ENCODE data around the gene RLN3. TPM values are rescaled to one million over a fixed set of nuclear protein-coding genes. Genes with fewer than 3 reads are reported as not detected.

RLN3 gene, protein sequence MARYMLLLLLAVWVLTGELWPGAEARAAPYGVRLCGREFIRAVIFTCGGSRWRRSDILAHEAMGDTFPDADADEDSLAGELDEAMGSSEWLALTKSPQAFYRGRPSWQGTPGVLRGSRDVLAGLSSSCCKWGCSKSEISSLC
- not detected for polyA plus RNA-seq (2013, experiment 1 of 2)
- not detected for polyA plus RNA-seq (2013, experiment 2 of 2)

GRCh38 chr19:14027856-14028450 is at the start of gene RLN3:
TSS of gene RLN3 (plus strand) at chr19:14028148. CDS start at chr19:14028205, 57 bp downstream.
- no peaks in the 10 kb centered on the region for H3K4me1 ChIP-seq (ENCODE audit: control insufficient read depth, low read depth, low read length)
- WGBS (ENCODE audit: extremely low coverage, insufficient coverage, low lambda C conversion rate) = no CpG with 5 or more reads among the region's 24 CpGs
- no peak within 1 kb of the TSS for H3K4me3 ChIP-seq (ENCODE audit: low read length)

DNA sequence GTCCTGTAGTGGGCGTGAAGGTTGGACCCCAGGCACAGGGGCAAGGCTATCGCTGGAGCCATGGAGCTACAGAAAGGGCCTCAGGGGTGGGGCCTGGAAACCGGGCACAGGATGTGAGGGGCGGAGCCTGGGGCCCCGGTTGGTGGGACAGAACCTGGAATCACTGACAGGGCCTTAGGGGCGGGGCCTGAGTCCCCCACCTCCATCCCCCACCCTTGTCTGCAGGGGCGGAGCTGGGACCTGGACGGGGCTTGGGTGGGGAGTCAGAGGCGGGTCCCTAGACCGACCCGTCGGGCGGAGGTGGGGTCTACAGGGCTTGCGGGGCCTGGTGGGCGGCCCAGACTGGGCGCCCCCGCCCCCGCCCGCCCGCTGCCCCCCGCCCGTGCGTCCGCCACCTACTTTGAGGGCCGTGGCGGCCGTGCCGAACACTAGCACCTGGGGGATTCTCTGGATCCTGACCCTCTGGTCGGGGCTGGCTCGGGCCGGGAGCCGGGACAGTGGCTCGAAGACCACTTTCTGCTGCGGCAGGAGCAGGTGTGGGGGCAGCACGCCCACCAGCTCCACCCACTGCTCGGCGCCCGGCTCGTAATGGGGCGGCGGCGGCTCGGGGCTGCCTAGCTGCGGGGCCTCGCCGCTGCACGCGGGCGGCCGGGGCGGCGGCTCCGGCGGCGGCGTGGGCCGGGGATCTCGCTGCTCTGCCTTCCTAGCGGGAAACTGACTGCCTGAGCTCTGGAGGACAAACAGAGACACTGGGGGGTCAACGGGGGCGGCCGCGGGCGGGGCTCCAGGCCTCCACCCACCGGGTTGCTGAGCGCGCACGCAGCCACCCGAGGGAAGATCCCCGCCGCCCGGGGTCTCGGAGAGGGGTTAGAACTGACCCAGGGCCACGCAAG is 49.4 kb upstream of the RLN3 start:
- Histone ChIP-seq H3K4me2 (ENCODE audit: low read length) (peak overlapping the region; percentile 78), H3K4me1 (ENCODE audit: control insufficient read depth, low read depth, low read length) (peaks cover 3% of the 10 kb centered on the region), H3K56ac (ENCODE audit: low read length) (peak overlapping the region; percentile 87), H3K4me3 (ENCODE audit: low read length) (peak overlapping the region; percentile 23), H3K79me2 (ENCODE audit: control insufficient read depth, insufficient read depth, low read length) (no peaks in the 10 kb centered on the region), H3K36me3 (ENCODE audit: control insufficient read depth, insufficient read depth, low read length) (no peaks in the 10 kb centered on the region), H2BK15ac (replicated peaks; ENCODE audit: low read depth) (no peak overlapping the region), H3K27ac (ENCODE audit: low read depth, low read length) (peak overlapping the region; percentile 80), H3K4ac (ENCODE audit: low read depth, low read length) (peak overlapping the region; percentile 91), H4K8ac (ENCODE audit: low read depth, low read length) (no peak overlapping the region), H3K23ac (ENCODE audit: low read length) (no peak overlapping the region), H2BK120ac (ENCODE audit: low read depth, low read length) (no peak overlapping the region), H2BK5ac (ENCODE audit: low read length) (no peak overlapping the region), H3K18ac (ENCODE audit: low read length) (peak overlapping the region; percentile 82), H2AK5ac (ENCODE audit: low read length) (no peak overlapping the region), H3K79me1 (ENCODE audit: low read length) (no peaks in the 10 kb centered on the region), H3K9ac (ENCODE audit: low read length) (peak overlapping the region; percentile 70), H3K27me3 (ENCODE audit: insufficient read depth, low read length, poor library complexity) (no peaks in the 10 kb centered on the region), H4K5ac (ENCODE audit: low read length) (no peak overlapping the region)
- WGBS (ENCODE audit: extremely low coverage, insufficient coverage, low lambda C conversion rate) = no CpG with 5 or more reads among the region's 74 CpGs
- DNase-seq = peak; percentile 98

More at GRCh38 chr19:14027856-14028450, at the start of gene RLN3:
- H3K56ac ChIP-seq (ENCODE audit: low read length) = no peak within 1 kb of the TSS
- no peak within 1 kb of the TSS for H4K8ac ChIP-seq (ENCODE audit: low read depth, low read length)
- no peaks in the 10 kb centered on the region for H3K27me3 ChIP-seq (ENCODE audit: insufficient read depth, low read length, poor library complexity)
- no peak within 1 kb of the TSS for H3K23ac ChIP-seq (ENCODE audit: low read length)
- no peaks in the 10 kb centered on the region for H3K79me2 ChIP-seq (ENCODE audit: control insufficient read depth, insufficient read depth, low read length)
- no peak within 1 kb of the TSS for H3K9ac ChIP-seq (ENCODE audit: low read length)
- no peak within 1 kb of the TSS for H4K5ac ChIP-seq (ENCODE audit: low read length)
- H2BK120ac ChIP-seq (ENCODE audit: low read depth, low read length) = no peak within 1 kb of the TSS
- H3K79me1 ChIP-seq (ENCODE audit: low read length) = no peaks in the 10 kb centered on the region
- no peak within 1 kb of the TSS for H2AK5ac ChIP-seq (ENCODE audit: low read length)
- H3K36me3 ChIP-seq (ENCODE audit: control insufficient read depth, insufficient read depth, low read length) = no peaks in the 10 kb centered on the region
- H3K27ac ChIP-seq (ENCODE audit: low read depth, low read length) = no peak within 1 kb of the TSS
- H2BK5ac ChIP-seq (ENCODE audit: low read length) = no peak within 1 kb of the TSS
- H3K4ac ChIP-seq (ENCODE audit: low read depth, low read length) = no peak within 1 kb of the TSS
- H3K4me2 ChIP-seq (ENCODE audit: low read length) = no peak within 1 kb of the TSS
- no peak for DNase-seq
- H3K18ac ChIP-seq (ENCODE audit: low read length) = no peak within 1 kb of the TSS
- no peak within 1 kb of the TSS for H2BK15ac ChIP-seq (replicated peaks; ENCODE audit: low read depth)

DNA sequence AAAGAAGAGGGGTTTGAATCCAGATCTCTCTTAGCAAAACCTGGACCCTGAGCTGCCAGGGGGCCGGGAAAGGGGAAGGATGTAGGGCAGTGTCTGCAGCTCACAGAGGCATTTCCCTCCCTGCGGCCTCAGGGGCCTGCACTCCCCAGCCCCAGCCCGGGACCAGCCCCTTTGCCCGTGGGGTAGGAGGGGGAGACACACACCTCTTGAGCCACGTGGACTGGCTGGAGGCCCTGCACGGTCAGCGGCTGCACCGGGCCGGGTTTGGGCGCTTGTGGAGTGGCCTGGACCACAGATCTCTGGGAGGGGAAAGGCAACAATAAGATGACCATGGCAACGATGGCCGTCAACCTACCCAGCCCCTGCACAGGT is 48.7 kb upstream of the RLN3 start:
- H3K4ac ChIP-seq (ENCODE audit: low read depth, low read length) = peak overlapping the region; percentile 91
- peak overlapping the region; percentile 70 for H3K9ac ChIP-seq (ENCODE audit: low read length)
- H3K79me2 ChIP-seq (ENCODE audit: control insufficient read depth, insufficient read depth, low read length) = no peaks in the 10 kb centered on the region
- H3K18ac ChIP-seq (ENCODE audit: low read length) = peak overlapping the region; percentile 82
- H4K8ac ChIP-seq (ENCODE audit: low read depth, low read length) = no peak overlapping the region
- WGBS (ENCODE audit: extremely low coverage, insufficient coverage, low lambda C conversion rate) = no CpG with 5 or more reads among the region's 12 CpGs
- no peak overlapping the region for H2AK5ac ChIP-seq (ENCODE audit: low read length)
- no peak overlapping the region for H3K23ac ChIP-seq (ENCODE audit: low read length)
- no peak overlapping the region for H2BK120ac ChIP-seq (ENCODE audit: low read depth, low read length)
- H3K4me3 ChIP-seq (ENCODE audit: low read length) = no peak overlapping the region
- no peak overlapping the region for H2BK15ac ChIP-seq (replicated peaks; ENCODE audit: low read depth)
- H3K56ac ChIP-seq (ENCODE audit: low read length) = peak overlapping the region; percentile 87
- peak overlapping the region; percentile 80 for H3K27ac ChIP-seq (ENCODE audit: low read depth, low read length)
- H3K36me3 ChIP-seq (ENCODE audit: control insufficient read depth, insufficient read depth, low read length) = no peaks in the 10 kb centered on the region
- DNase-seq = peak; percentile 56
- H3K27me3 ChIP-seq (ENCODE audit: insufficient read depth, low read length, poor library complexity) = no peaks in the 10 kb centered on the region
- H2BK5ac ChIP-seq (ENCODE audit: low read length) = no peak overlapping the region
- H3K4me2 ChIP-seq (ENCODE audit: low read length) = peak overlapping the region; percentile 78
- no peak overlapping the region for H4K5ac ChIP-seq (ENCODE audit: low read length)
- peaks cover 3% of the 10 kb centered on the region for H3K4me1 ChIP-seq (ENCODE audit: control insufficient read depth, low read depth, low read length)
- no peaks in the 10 kb centered on the region for H3K79me1 ChIP-seq (ENCODE audit: low read length)

DNA sequence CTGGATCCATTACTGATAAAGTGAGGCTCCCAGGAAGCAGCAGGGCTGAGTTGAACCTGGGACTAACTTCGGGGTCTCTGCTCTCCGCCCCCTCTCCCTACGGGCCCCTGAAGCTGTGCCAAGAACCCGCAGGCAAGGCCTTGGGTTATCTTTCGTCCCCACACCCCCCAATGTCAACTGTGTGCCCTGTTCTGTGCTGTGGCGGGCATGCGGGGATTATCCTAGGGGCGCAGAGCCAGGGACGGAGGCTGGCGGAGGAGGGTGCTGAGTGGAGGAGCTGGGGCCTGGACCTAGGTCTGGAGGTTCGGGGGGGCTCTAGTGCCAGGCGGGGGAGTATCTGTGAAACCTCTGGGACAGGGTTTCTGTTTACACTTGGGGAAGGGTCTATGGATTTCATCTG is 48.3 kb upstream of the RLN3 start:
- Histone ChIP-seq H2BK15ac (replicated peaks; ENCODE audit: low read depth) (no peak overlapping the region), H3K79me1 (ENCODE audit: low read length) (no peaks in the 10 kb centered on the region), H3K4me3 (ENCODE audit: low read length) (no peak overlapping the region), H2AK5ac (ENCODE audit: low read length) (no peak overlapping the region), H3K56ac (ENCODE audit: low read length) (peak overlapping the region; percentile 87), H3K27me3 (ENCODE audit: insufficient read depth, low read length, poor library complexity) (no peaks in the 10 kb centered on the region), H4K8ac (ENCODE audit: low read depth, low read length) (no peak overlapping the region), H3K9ac (ENCODE audit: low read length) (peak overlapping the region; percentile 70), H3K23ac (ENCODE audit: low read length) (no peak overlapping the region), H3K18ac (ENCODE audit: low read length) (peak overlapping the region; percentile 82), H2BK120ac (ENCODE audit: low read depth, low read length) (no peak overlapping the region), H2BK5ac (ENCODE audit: low read length) (no peak overlapping the region), H3K4me1 (ENCODE audit: control insufficient read depth, low read depth, low read length) (peaks cover 3% of the 10 kb centered on the region), H3K79me2 (ENCODE audit: control insufficient read depth, insufficient read depth, low read length) (no peaks in the 10 kb centered on the region), H3K4ac (ENCODE audit: low read depth, low read length) (peak overlapping the region; percentile 91), H3K36me3 (ENCODE audit: control insufficient read depth, insufficient read depth, low read length) (no peaks in the 10 kb centered on the region), H3K4me2 (ENCODE audit: low read length) (peak overlapping the region; percentile 78), H4K5ac (ENCODE audit: low read length) (no peak overlapping the region), H3K27ac (ENCODE audit: low read depth, low read length) (no peak overlapping the region)
- WGBS (ENCODE audit: extremely low coverage, insufficient coverage, low lambda C conversion rate) = no CpG with 5 or more reads among the region's 12 CpGs
- no peak for DNase-seq

DNA sequence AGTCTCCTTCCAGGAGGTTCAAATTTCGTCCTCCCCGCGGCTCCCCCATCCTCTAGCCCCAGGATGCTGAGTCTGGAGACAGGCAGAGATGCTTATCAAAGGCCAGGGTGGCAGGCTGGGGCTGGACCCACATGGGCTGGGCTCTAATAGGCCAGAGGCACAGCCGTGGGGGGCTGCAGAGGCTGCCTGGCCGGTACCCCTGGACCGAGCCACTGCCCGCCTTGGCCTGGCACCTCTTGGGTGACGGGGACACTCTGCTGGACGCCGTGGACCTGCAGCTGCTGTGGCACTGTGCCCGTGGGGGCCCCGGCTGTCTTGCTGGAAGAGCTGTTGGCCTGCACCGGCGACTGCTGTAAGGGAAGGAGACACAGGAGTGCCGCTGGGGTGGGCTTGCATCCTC is 47.6 kb upstream of the RLN3 start:
- no peaks in the 10 kb centered on the region for H3K36me3 ChIP-seq (ENCODE audit: control insufficient read depth, insufficient read depth, low read length)
- WGBS (ENCODE audit: extremely low coverage, insufficient coverage, low lambda C conversion rate) = no CpG with 5 or more reads among the region's 15 CpGs
- no peak overlapping the region for H2BK5ac ChIP-seq (ENCODE audit: low read length)
- no peak overlapping the region for H3K18ac ChIP-seq (ENCODE audit: low read length)
- peak overlapping the region; percentile 15 for H3K56ac ChIP-seq (ENCODE audit: low read length)
- H3K4me1 ChIP-seq (ENCODE audit: control insufficient read depth, low read depth, low read length) = peaks cover 3% of the 10 kb centered on the region
- no peaks in the 10 kb centered on the region for H3K79me1 ChIP-seq (ENCODE audit: low read length)
- no peak overlapping the region for H3K4me2 ChIP-seq (ENCODE audit: low read length)
- no peaks in the 10 kb centered on the region for H3K27me3 ChIP-seq (ENCODE audit: insufficient read depth, low read length, poor library complexity)
- no peak overlapping the region for H3K9ac ChIP-seq (ENCODE audit: low read length)
- no peak overlapping the region for H3K23ac ChIP-seq (ENCODE audit: low read length)
- H3K79me2 ChIP-seq (ENCODE audit: control insufficient read depth, insufficient read depth, low read length) = no peaks in the 10 kb centered on the region
- DNase-seq = no peak
- H2AK5ac ChIP-seq (ENCODE audit: low read length) = no peak overlapping the region
- no peak overlapping the region for H2BK120ac ChIP-seq (ENCODE audit: low read depth, low read length)
- no peak overlapping the region for H4K8ac ChIP-seq (ENCODE audit: low read depth, low read length)
- no peak overlapping the region for H3K4ac ChIP-seq (ENCODE audit: low read depth, low read length)
- no peak overlapping the region for H4K5ac ChIP-seq (ENCODE audit: low read length)
- no peak overlapping the region for H2BK15ac ChIP-seq (replicated peaks; ENCODE audit: low read depth)
- H3K27ac ChIP-seq (ENCODE audit: low read depth, low read length) = no peak overlapping the region
- no peak overlapping the region for H3K4me3 ChIP-seq (ENCODE audit: low read length)
